Measurements from ENCODE around the gene TYK2. TPM values are rescaled to one million over a fixed set of nuclear protein-coding genes. Genes with fewer than 3 reads are reported as not detected.

The TYK2 gene
- total and polyA plus RNA-seq, 9 of the 15 experiments (the other 6 are each of a cell fraction or from before 2014, with no cell fraction given), result 15.0 to 182 (median 85.9) TPM

DNA sequence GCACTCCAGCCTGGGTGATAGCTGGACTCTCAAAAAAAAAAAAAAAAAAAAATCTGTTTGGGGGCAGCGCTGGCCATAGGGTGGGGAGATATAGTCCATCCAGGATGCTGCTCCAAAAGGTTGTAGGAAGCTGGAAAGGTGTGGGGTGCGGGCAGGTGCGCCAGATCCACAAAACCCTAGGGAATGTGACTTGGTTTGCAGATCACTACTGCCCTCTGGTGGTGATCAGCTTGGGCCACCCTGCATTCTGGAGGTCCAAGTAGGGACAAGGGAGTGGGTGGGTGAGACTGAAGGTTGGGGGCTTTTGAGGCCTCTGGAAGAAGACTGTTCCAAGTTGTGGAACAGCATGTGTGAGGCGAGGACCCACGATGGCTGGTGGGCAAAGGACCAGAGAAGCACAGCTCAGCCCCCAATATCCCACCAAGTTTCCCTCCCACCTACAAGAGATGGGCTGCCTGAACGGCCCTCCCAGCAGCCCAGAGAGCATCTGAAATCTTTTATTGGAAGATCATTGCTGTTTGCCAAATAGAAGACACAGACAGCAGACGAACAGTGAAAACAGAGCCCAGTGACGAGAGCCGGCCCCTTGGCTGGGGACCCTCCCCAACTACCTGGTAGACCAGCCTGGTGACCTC lies 10.4 kb upstream of the TYK2 start (continued):
- TF ChIP-seq CTCFL (IDR thresholded peaks at IDR 0.05; ENCODE audit: borderline replicate concordance, insufficient read depth, low read depth, low read length, poor library complexity, severe bottlenecking), result peak; percentile 27
- no peak for TF ChIP-seq C11orf30 (IDR thresholded peaks at IDR 0.05; ENCODE audit: low read depth)
- TF ChIP-seq CHD4 (IDR thresholded peaks at IDR 0.05; ENCODE audit: insufficient read depth, insufficient replicate concordance, low read depth, low read length, poor library complexity, severe bottlenecking), result no peak
- TF ChIP-seq FOXJ2 (tag; IDR thresholded peaks at IDR 0.05), result no peak
- TF ChIP-seq TBP (optimal IDR thresholded peaks at IDR 0.05; ENCODE audit: low read depth, low read length), result no peak
- TF ChIP-seq PHB2 (IDR thresholded peaks at IDR 0.05; ENCODE audit: low read depth), result no peak
- no peak for TF ChIP-seq ILF3 (IDR thresholded peaks at IDR 0.05; ENCODE audit: borderline replicate concordance)
- no peak for TF ChIP-seq MAZ (CRISPR knock-in tag; conservative IDR thresholded peaks at IDR 0.05 in 1 of 2, IDR thresholded peaks at IDR 0.05 in 1 of 2)
- TF ChIP-seq, protein P1, sequence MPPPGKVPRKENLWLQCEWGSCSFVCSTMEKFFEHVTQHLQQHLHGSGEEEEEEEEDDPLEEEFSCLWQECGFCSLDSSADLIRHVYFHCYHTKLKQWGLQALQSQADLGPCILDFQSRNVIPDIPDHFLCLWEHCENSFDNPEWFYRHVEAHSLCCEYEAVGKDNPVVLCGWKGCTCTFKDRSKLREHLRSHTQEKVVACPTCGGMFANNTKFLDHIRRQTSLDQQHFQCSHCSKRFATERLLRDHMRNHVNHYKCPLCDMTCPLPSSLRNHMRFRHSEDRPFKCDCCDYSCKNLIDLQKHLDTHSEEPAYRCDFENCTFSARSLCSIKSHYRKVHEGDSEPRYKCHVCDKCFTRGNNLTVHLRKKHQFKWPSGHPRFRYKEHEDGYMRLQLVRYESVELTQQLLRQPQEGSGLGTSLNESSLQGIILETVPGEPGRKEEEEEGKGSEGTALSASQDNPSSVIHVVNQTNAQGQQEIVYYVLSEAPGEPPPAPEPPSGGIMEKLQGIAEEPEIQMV (tag; conservative IDR thresholded peaks at IDR 0.05; ENCODE audit: low read depth), result no peak
- no peak for TF ChIP-seq HDAC3 (IDR thresholded peaks at IDR 0.05; ENCODE audit: borderline replicate concordance, partially characterized antibody)
- TF ChIP-seq MAFG (tag; conservative IDR thresholded peaks at IDR 0.05), result no peak
- TF ChIP-seq, protein P2, sequence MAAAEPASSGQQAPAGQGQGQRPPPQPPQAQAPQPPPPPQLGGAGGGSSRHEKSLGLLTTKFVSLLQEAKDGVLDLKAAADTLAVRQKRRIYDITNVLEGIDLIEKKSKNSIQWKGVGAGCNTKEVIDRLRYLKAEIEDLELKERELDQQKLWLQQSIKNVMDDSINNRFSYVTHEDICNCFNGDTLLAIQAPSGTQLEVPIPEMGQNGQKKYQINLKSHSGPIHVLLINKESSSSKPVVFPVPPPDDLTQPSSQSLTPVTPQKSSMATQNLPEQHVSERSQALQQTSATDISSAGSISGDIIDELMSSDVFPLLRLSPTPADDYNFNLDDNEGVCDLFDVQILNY (CRISPR knock-in tag; IDR thresholded peaks at IDR 0.05), result no peak
- no peak for TF ChIP-seq MYC (IDR thresholded peaks at IDR 0.05; ENCODE audit: low read depth, low read length)
- no peak for TF ChIP-seq MYC (CRISPR knock-in tag; IDR thresholded peaks at IDR 0.05; ENCODE audit: borderline replicate concordance, low read depth)
- TF ChIP-seq HLTF (IDR thresholded peaks at IDR 0.05), result no peak
- no peak for TF ChIP-seq NFIX (CRISPR knock-in tag; IDR thresholded peaks at IDR 0.05; ENCODE audit: low read depth)
- TF ChIP-seq NFE2 (IDR thresholded peaks at IDR 0.05; ENCODE audit: low read depth), result no peak
- TF ChIP-seq SMAD1 (IDR thresholded peaks at IDR 0.05; ENCODE audit: low read depth, low read length, partially characterized antibody), result no peak
- TF ChIP-seq, protein P3, sequence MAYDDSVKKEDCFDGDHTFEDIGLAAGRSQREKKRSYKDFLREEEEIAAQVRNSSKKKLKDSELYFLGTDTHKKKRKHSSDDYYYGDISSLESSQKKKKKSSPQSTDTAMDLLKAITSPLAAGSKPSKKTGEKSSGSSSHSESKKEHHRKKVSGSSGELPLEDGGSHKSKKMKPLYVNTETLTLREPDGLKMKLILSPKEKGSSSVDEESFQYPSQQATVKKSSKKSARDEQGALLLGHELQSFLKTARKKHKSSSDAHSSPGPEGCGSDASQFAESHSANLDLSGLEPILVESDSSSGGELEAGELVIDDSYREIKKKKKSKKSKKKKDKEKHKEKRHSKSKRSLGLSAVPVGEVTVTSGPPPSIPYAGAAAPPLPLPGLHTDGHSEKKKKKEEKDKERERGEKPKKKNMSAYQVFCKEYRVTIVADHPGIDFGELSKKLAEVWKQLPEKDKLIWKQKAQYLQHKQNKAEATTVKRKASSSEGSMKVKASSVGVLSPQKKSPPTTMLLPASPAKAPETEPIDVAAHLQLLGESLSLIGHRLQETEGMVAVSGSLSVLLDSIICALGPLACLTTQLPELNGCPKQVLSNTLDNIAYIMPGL (CRISPR knock-in tag; IDR thresholded peaks at IDR 0.05), result no peak
- TF ChIP-seq POLR2AphosphoS2 (IDR thresholded peaks at IDR 0.05; ENCODE audit: low read length), result no peak
- TF ChIP-seq RAD21 (CRISPR knock-in tag; conservative IDR thresholded peaks at IDR 0.05 in 1 of 2, IDR thresholded peaks at IDR 0.05 in 1 of 2), result peak; percentile 67 to 71
- 0 out of 2 replicates have a peak, but pooled peaks have one; percentile 18 for TF ChIP-seq CREM (IDR thresholded peaks at IDR 0.05; ENCODE audit: low read depth)
- TF ChIP-seq ZNF785 (CRISPR knock-in tag; IDR thresholded peaks at IDR 0.05), result no peak

Measured in K562 (cell line).